Stimulated activated CD4-positive, alpha-beta T cell treated with anti-CD3 and anti-CD28 coated beads, TNF-alpha, amount 100 ng/mL, for 24 hours (primary cell): ENCODE measurements around the gene APOBR.
"Not testable (repeated sequence)": the region's sequence is repeated elsewhere in the genome, so short reads cannot be mapped to it uniquely, and the experiment has no call there.

Experiments
- DNase-seq, 3 experiments: peaks; one replicate each; pipeline ENCODE4 v3.0.0-alpha.2; 2020; ENCODE audit warnings: low read depth in 3 of 3

APOBR gene

GRCh38 chr16:28498666-28499381 is 4.4 kb downstream of the APOBR start:
- DNase-seq, result no peak

GRCh38 chr16:28499854-28500253 is 5.4 kb downstream of the APOBR start:
- DNase-seq, result no peak

- DNase-seq, result not testable (repeated sequence)
These were observed 6.2 kb downstream of the APOBR start for GRCh38 chr16:28500476-28501180.

GRCh38 chr16:28501258-28502232 is 7.1 kb downstream of the APOBR start:
- no peak for DNase-seq

GRCh38 chr16:28502290-28502689 is 7.8 kb downstream of the APOBR start:
- DNase-seq, result no peak

- no peak for DNase-seq
These were observed 9.2 kb downstream of the APOBR start for GRCh38 chr16:28503470-28504259.

- DNase-seq, result no peak
These were observed 10.4 kb downstream of the APOBR start for GRCh38 chr16:28504707-28505404.

GRCh38 chr16:28505489-28506137 is 11.2 kb downstream of the APOBR start:
- DNase-seq, result no peak

- DNase-seq, result no peak
These were observed 16.6 kb downstream of the APOBR start for GRCh38 chr16:28511031-28511430.

GRCh38 chr16:28511801-28512789 is 17.7 kb downstream of the APOBR start:
- DNase-seq, result no peak

- no peak for DNase-seq
These were observed 19.2 kb downstream of the APOBR start for GRCh38 chr16:28513484-28514181.

GRCh38 chr16:28514246-28514645 is 19.8 kb downstream of the APOBR start:
- no peak for DNase-seq

- DNase-seq, result no peak
These were observed 26.2 kb downstream of the APOBR start for GRCh38 chr16:28520672-28521071.

GRCh38 chr16:28521436-28521835 is 27.0 kb downstream of the APOBR start:
- DNase-seq, result no peak

GRCh38 chr16:28522792-28523191 is 28.3 kb downstream of the APOBR start:
- DNase-seq, result no peak

- no peak for DNase-seq
These were observed 30.3 kb downstream of the APOBR start for GRCh38 chr16:28524681-28525171.

GRCh38 chr16:28526201-28527099 is 32.0 kb downstream of the APOBR start:
- no peak for DNase-seq
